Astrocyte (in vitro differentiated cells and primary cell): ENCODE measurements around the gene TDRD12. TPM values are rescaled to one million over a fixed set of nuclear protein-coding genes. Genes with fewer than 3 reads are reported as not detected.

Source experiments
- DNase-seq: peaks from one replicate; pipeline ENCODE4 v3.0.0-alpha.2; 2010; ENCODE audit warnings: low read depth
- FAIRE-seq: peaks from 2 replicates; lab custom pipeline; 2011; peaks lifted over from hg19 to GRCh38; lab: Jason Lieb, UNC
- H2AFZ ChIP-seq: 2 replicates; pipeline ENCODE4 v1.6.0; 2012; ENCODE audit warnings: low read depth, low read length, inconsistent platforms
- H3K27ac ChIP-seq: 2 replicates; pipeline ENCODE4 v1.5.1; 2011; ENCODE audit warnings: low read depth, low read length, inconsistent platforms
- H3K27me3 ChIP-seq: 2 replicates; pipeline ENCODE4 v1.6.0; 2011; ENCODE audit warnings: low read length, inconsistent platforms; ENCODE audit not compliant: insufficient read depth
- H3K36me3 ChIP-seq: 2 replicates; pipeline ENCODE4 v1.5.1; 2011; ENCODE audit warnings: low read length, inconsistent platforms; ENCODE audit not compliant: insufficient read depth
- H3K4me1 ChIP-seq: 2 replicates; pipeline ENCODE4 v1.5.1; 2011; ENCODE audit warnings: low read length, inconsistent platforms; ENCODE audit not compliant: insufficient read depth
- H3K4me2 ChIP-seq: 2 replicates; pipeline ENCODE4 v1.6.0; 2012; ENCODE audit warnings: low read length, inconsistent platforms
- H3K4me3 ChIP-seq: 2 replicates; pipeline ENCODE4 v1.5.1; 2011; ENCODE audit warnings: low read depth, mild to moderate bottlenecking, low read length, inconsistent platforms; ENCODE audit not compliant: insufficient read depth
- H3K79me2 ChIP-seq: 2 replicates; pipeline ENCODE4 v1.6.0; 2012; ENCODE audit warnings: mild to moderate bottlenecking, low read length, inconsistent platforms; ENCODE audit not compliant: insufficient read depth
- H3K9ac ChIP-seq: 2 replicates; pipeline ENCODE4 v1.6.0; 2012; ENCODE audit warnings: mild to moderate bottlenecking, low read length, inconsistent platforms
- H3K9me3 ChIP-seq: 2 replicates; pipeline ENCODE4 v1.5.1; 2012; ENCODE audit warnings: low read depth, mild to moderate bottlenecking, low read length, inconsistent platforms; ENCODE audit not compliant: insufficient read depth
- H4K20me1 ChIP-seq: 2 replicates; pipeline ENCODE4 v1.6.0; 2012; ENCODE audit warnings: low read length, inconsistent platforms; ENCODE audit not compliant: insufficient read depth
- H3K27ac Mint-ChIP-seq: one replicate; pipeline ENCODE4 v1.8.0; 2021; ENCODE audit warnings: mild to moderate bottlenecking, mixed read lengths; ENCODE audit not compliant: unreplicated experiment
- H3K27me3 Mint-ChIP-seq: one replicate; pipeline ENCODE4 v1.8.0; 2021; ENCODE audit warnings: low read depth, mixed read lengths; ENCODE audit not compliant: unreplicated experiment
- H3K36me3 Mint-ChIP-seq: one replicate; pipeline ENCODE4 v1.8.0; 2021; ENCODE audit warnings: low read depth, mixed read lengths; ENCODE audit not compliant: unreplicated experiment
- H3K4me1 Mint-ChIP-seq: one replicate; pipeline ENCODE4 v1.8.0; 2021; ENCODE audit warnings: low read depth, mixed read lengths; ENCODE audit not compliant: unreplicated experiment
- H3K4me3 Mint-ChIP-seq: one replicate; pipeline ENCODE4 v1.8.0; 2021; ENCODE audit warnings: mild to moderate bottlenecking, moderate library complexity, mixed read lengths; ENCODE audit not compliant: unreplicated experiment
- H3K9me3 Mint-ChIP-seq: one replicate; pipeline ENCODE4 v1.8.0; 2021; ENCODE audit warnings: mild to moderate bottlenecking, mixed read lengths; ENCODE audit not compliant: unreplicated experiment
- EZH2 ChIP-seq: IDR thresholded peaks from 2 replicates; pipeline ENCODE4 v1.6.1; 2012; ENCODE audit warnings: mild to moderate bottlenecking, low read length, inconsistent platforms; ENCODE audit not compliant: insufficient read depth
- total RNA-seq: library from RNA; stranded (reverse); gene quantifications from 2 replicates; pipeline ENCODE4 v1.2.1, GENCODE V29; 2021
- TF ChIP-seq, protein P1 (sequence below): IDR thresholded peaks from 2 replicates; pipeline ENCODE4 v1.5.1; 2011; ENCODE audit warnings: low read depth, mild to moderate bottlenecking, inconsistent platforms, low read length, moderate library complexity; ENCODE audit not compliant: insufficient read depth

Gene TDRD12
- total RNA-seq, 1 donor from 2014 or later = not detected

DNA sequence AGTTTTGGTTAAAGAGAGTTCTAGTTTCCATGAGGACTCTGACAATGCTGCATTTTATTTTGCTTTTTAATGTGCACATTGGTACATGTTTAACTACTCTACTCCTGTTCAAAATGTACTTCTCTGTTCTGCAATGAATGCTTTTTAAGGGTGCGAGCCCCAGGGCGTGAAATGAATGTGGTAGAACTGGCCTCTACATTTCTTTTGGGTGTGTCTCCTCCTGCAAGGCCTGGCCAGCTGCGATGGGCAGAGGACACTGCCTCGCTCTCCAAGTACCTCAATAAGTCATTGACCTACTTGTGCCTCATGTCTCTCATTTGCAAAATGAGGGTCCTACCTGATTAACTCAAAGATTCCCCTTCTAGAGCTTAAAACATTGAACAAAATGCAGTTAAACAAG lies 37.2 kb upstream of the TDRD12 start:
- no peaks in the 10 kb centered on the region for H3K9me3 ChIP-seq
- H3K4me1 ChIP-seq = no peaks in the 10 kb centered on the region
- no peaks in the 10 kb centered on the region for H3K36me3 Mint-ChIP-seq
- no peaks in the 10 kb centered on the region for H3K79me2 ChIP-seq
- H3K9ac ChIP-seq = no peak overlapping the region
- H3K27ac ChIP-seq = no peak overlapping the region
- peaks cover 2% of the 10 kb centered on the region for H3K4me1 Mint-ChIP-seq
- H3K27me3 ChIP-seq = peaks cover 7% of the 10 kb centered on the region
- H3K27me3 Mint-ChIP-seq = peaks cover 18% of the 10 kb centered on the region
- H3K4me3 Mint-ChIP-seq = no peak overlapping the region
- no peak overlapping the region for H3K27ac Mint-ChIP-seq
- H3K4me2 ChIP-seq = no peak overlapping the region
- H3K4me3 ChIP-seq = no peak overlapping the region
- no peaks in the 10 kb centered on the region for H3K9me3 Mint-ChIP-seq
- DNase-seq (no peak), FAIRE-seq (no peak)
- TF ChIP-seq, protein P1, sequence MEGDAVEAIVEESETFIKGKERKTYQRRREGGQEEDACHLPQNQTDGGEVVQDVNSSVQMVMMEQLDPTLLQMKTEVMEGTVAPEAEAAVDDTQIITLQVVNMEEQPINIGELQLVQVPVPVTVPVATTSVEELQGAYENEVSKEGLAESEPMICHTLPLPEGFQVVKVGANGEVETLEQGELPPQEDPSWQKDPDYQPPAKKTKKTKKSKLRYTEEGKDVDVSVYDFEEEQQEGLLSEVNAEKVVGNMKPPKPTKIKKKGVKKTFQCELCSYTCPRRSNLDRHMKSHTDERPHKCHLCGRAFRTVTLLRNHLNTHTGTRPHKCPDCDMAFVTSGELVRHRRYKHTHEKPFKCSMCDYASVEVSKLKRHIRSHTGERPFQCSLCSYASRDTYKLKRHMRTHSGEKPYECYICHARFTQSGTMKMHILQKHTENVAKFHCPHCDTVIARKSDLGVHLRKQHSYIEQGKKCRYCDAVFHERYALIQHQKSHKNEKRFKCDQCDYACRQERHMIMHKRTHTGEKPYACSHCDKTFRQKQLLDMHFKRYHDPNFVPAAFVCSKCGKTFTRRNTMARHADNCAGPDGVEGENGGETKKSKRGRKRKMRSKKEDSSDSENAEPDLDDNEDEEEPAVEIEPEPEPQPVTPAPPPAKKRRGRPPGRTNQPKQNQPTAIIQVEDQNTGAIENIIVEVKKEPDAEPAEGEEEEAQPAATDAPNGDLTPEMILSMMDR = no peak
- TF ChIP-seq EZH2 = no peak
- no peaks in the 10 kb centered on the region for H4K20me1 ChIP-seq
- H2AFZ ChIP-seq = no peak overlapping the region
- H3K36me3 ChIP-seq = no peaks in the 10 kb centered on the region

DNA sequence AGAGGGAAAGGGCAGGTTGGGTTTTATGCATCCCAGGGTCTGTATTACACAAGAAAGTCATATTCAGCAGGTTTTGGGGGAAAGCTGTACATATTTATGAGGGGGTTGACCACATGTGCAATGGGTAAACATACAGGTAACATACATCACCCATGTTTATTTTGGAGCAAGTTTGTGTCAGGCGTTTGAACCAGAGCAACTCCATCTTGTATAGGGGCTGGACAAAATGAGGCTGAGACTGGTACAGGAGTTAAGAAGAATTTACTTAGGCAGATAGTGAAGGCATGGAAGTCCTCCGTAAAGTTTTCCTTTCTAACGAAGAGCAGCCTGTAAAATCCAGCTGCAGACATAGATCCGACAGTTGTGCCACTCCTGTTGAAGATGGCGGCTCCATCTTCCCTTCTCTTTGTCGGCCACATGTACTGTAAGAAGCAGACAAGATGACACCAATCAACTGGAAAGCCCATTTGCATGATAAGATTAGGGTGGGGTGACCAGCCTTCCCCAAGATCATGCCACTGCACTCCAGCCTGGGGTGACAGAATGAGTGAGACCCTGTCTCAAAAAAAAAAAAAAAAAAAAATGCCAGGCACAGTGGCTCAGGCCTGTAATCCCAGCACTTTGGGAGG lies 32.6 kb upstream of the TDRD12 start:
- DNase-seq = no peak
- Histone ChIP-seq H3K4me3 (no peak overlapping the region), H3K27me3 (no peaks in the 10 kb centered on the region), H3K4me2 (no peak overlapping the region), H3K9ac (no peak overlapping the region), H3K9me3 (no peaks in the 10 kb centered on the region), H3K36me3 (no peaks in the 10 kb centered on the region), H3K79me2 (peaks cover under 1% of the 10 kb centered on the region), H2AFZ (no peak overlapping the region), H3K4me1 (peaks cover 5% of the 10 kb centered on the region), H4K20me1 (no peaks in the 10 kb centered on the region), H3K27ac (no peak overlapping the region)
- no peak for TF ChIP-seq EZH2
- TF ChIP-seq, protein P1 = no peak
- no peak overlapping the region for H3K4me3 Mint-ChIP-seq
- no peak for FAIRE-seq
- H3K27ac Mint-ChIP-seq = no peak overlapping the region
- no peaks in the 10 kb centered on the region for H3K9me3 Mint-ChIP-seq
- H3K27me3 Mint-ChIP-seq = peaks cover 7% of the 10 kb centered on the region
- no peaks in the 10 kb centered on the region for H3K4me1 Mint-ChIP-seq
- H3K36me3 Mint-ChIP-seq = no peaks in the 10 kb centered on the region

DNA sequence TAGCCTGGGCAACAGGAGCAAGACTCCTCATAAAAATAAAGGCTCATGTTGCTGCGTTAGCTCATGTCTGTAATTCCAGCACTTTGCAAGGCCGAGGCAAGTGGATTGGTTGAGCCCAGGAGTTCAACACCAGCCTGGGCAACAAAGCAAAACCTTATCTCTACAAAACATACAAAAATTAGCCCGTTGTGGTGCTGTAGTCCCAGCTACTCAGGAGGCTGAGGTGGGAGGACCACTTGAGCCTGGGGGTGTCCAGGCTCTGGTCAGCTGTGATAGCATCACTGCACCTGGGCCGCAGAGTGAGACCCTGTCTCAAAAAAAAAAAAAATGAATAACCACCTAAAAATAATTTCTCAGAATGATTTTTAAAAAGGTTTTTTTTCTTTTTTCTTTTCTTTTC lies 31.9 kb upstream of the TDRD12 start:
- no peak overlapping the region for H3K4me2 ChIP-seq
- Mint-ChIP-seq H3K27ac (no peak overlapping the region), H3K4me1 (peaks cover under 1% of the 10 kb centered on the region), H3K27me3 (peaks cover 4% of the 10 kb centered on the region), H3K4me3 (no peak overlapping the region), H3K36me3 (no peaks in the 10 kb centered on the region), H3K9me3 (peaks cover under 1% of the 10 kb centered on the region)
- FAIRE-seq = no peak
- H3K79me2 ChIP-seq = peaks cover 8% of the 10 kb centered on the region
- H3K27ac ChIP-seq = no peak overlapping the region
- TF ChIP-seq, protein P1 = no peak
- TF ChIP-seq EZH2 = no peak
- DNase-seq = no peak
- H2AFZ ChIP-seq = no peak overlapping the region
- H3K4me1 ChIP-seq = peaks cover 11% of the 10 kb centered on the region
- H3K9me3 ChIP-seq = no peaks in the 10 kb centered on the region
- H3K27me3 ChIP-seq = no peaks in the 10 kb centered on the region
- H3K4me3 ChIP-seq = no peak overlapping the region
- H4K20me1 ChIP-seq = no peaks in the 10 kb centered on the region
- no peaks in the 10 kb centered on the region for H3K36me3 ChIP-seq
- no peak overlapping the region for H3K9ac ChIP-seq
